Uterus (tissue), 4 donors: ENCODE results near the gene FAM114A2. TPM values are rescaled to one million over a fixed set of nuclear protein-coding genes. Genes with fewer than 3 reads are reported as not detected.

Source experiments
- DNase-seq, 2 donors: peaks; one replicate each; pipeline ENCODE4 v3.0.0-alpha.2; 2019 to 2020
- H3K27ac ChIP-seq, 2 donors: fragments of 200-600 bp; sonication (generic); 1 replicate in 1 of 2; 2 replicates in 1 of 2; pipeline ENCODE4 v1.5.1; 2016 to 2018
- H3K27me3 ChIP-seq, 2 donors: fragments of 200-600 bp; sonication (generic); one replicate each; pipeline ENCODE4 v1.5.1; 2018 to 2019; ENCODE audit warnings: control low read depth in 1 of 2
- H3K36me3 ChIP-seq, 2 donors: fragments of 200-600 bp; sonication (generic); one replicate each; pipeline ENCODE4 v1.5.1; 2019; ENCODE audit warnings: control low read depth in 1 of 2
- H3K4me1 ChIP-seq, 2 donors: fragments of 200-600 bp; sonication (generic); one replicate each; pipeline ENCODE4 v1.5.1; 2018 to 2019; ENCODE audit warnings: control low read depth in 1 of 2
- H3K4me3 ChIP-seq, 2 donors: fragments of 200-600 bp; sonication (generic); 1 replicate in 1 of 2; 2 replicates in 1 of 2; pipeline ENCODE4 v1.5.1; 2018 to 2019; ENCODE audit warnings: mild to moderate bottlenecking in 1 of 2
- H3K9me3 ChIP-seq, 2 donors: fragments of 200-600 bp; sonication (generic); one replicate each; pipeline ENCODE4 v1.5.1; 2019; ENCODE audit warnings: control low read depth in 1 of 2
- CTCF ChIP-seq, 4 experiments: fragments of 200-600 bp in 2 of 4; fragments of 450-650 bp in 2 of 4; sonication (generic) in 2 of 4; IDR thresholded peaks; one replicate each; pipeline ENCODE4 v1.5.1; 2016 to 2019; ENCODE audit warnings: antibody characterized with exemption in 4 of 4, mild to moderate bottlenecking in 2 of 4, moderate library complexity in 1 of 4
- POLR2A ChIP-seq, 2 donors: fragments of 450-650 bp; IDR thresholded peaks; one replicate each; pipeline ENCODE4 v1.6.1; 2016; ENCODE audit warnings: antibody characterized with exemption in 2 of 2, mild to moderate bottlenecking in 1 of 2, moderate library complexity in 1 of 2
- intact Hi-C: fragments of 100-400 bp; cut with DNase I; formaldehyde crosslinking; loops from one replicate; pipeline ENCODE4 v1.15.1; 2023; ENCODE audit warnings: low total_unique reads
- total RNA-seq, 4 donors: library from RNA; depleted of rRNA in 3 of 4; stranded (reverse); fragments of >200 nt in 3 of 4; gene quantifications; one replicate each; pipeline versions ENCODE4 v1.1.0 to v1.2.4, GENCODE V29; 2014 to 2023
- donor health status: DM: yes; HTN: yes; CAD: no.

FAM114A2 gene
- 10 to 100 TPM; 26.9 to 71.3 (median 43.9) TPM for total RNA-seq

GRCh38 chr5:154038707-154039457 is at the start of gene FAM114A2, which contains the start of gene MFAP3:
Gene FAM114A2 (minus strand): TSS chr5:154038910. CDS start chr5:154034953, 3,957 bp downstream.
Gene MFAP3 (plus strand): TSS chr5:154038967. CDS start chr5:154049723, 10,756 bp downstream.
- peak within 1 kb of the TSS; percentile 69 to 91 for H3K4me3 ChIP-seq
- no peaks in the 10 kb centered on the region for H3K36me3 ChIP-seq
- no peak for TF ChIP-seq CTCF (IDR thresholded peaks at IDR 0.05)
- TF ChIP-seq POLR2A (IDR thresholded peaks at IDR 0.05), result peak; percentile 77 to 78
- intact Hi-C loops, result no loop called here
- H3K4me1 ChIP-seq, result peaks cover 0 to 9% of the 10 kb centered on the region in 2 donors
- peak; percentile 81 to 82 for DNase-seq
- H3K27ac ChIP-seq, result peak within 1 kb of the TSS; percentile 80 to 83
- H3K27me3 ChIP-seq, result no peaks in the 10 kb centered on the region
- no peaks in the 10 kb centered on the region for H3K9me3 ChIP-seq

- no peaks in the 10 kb centered on the region for H3K27me3 ChIP-seq
- no peak for TF ChIP-seq CTCF (IDR thresholded peaks at IDR 0.05)
- no peak for TF ChIP-seq POLR2A (IDR thresholded peaks at IDR 0.05)
- DNase-seq, result no peak
- intact Hi-C loops, result no loop called here
- H3K27ac ChIP-seq, result no peak overlapping the region
- no peaks in the 10 kb centered on the region for H3K9me3 ChIP-seq
- no peak overlapping the region for H3K4me3 ChIP-seq
- H3K4me1 ChIP-seq, result no peaks in the 10 kb centered on the region
- no peaks in the 10 kb centered on the region for H3K36me3 ChIP-seq
These were observed 48.5 kb upstream of the FAM114A2 start for GRCh38 chr5:154087260-154087659.

GRCh38 chr5:154086641-154087040 is 47.9 kb upstream of the FAM114A2 start:
- Histone ChIP-seq H3K36me3 (no peaks in the 10 kb centered on the region), H3K4me1 (no peaks in the 10 kb centered on the region), H3K27ac (no peak overlapping the region), H3K27me3 (no peaks in the 10 kb centered on the region), H3K9me3 (no peaks in the 10 kb centered on the region), H3K4me3 (no peak overlapping the region)
- intact Hi-C loops, result no loop called here
- no peak for TF ChIP-seq POLR2A (IDR thresholded peaks at IDR 0.05)
- TF ChIP-seq CTCF (IDR thresholded peaks at IDR 0.05), result no peak
- peak in 1 of 2 donors; percentile 18 for DNase-seq

- no peak for DNase-seq
- H3K27me3 ChIP-seq, result no peaks in the 10 kb centered on the region
- no peaks in the 10 kb centered on the region for H3K36me3 ChIP-seq
- intact Hi-C loops, result no loop called here
- no peak overlapping the region for H3K4me3 ChIP-seq
- TF ChIP-seq POLR2A (IDR thresholded peaks at IDR 0.05) (no peak), CTCF (IDR thresholded peaks at IDR 0.05) (no peak)
- H3K27ac ChIP-seq, result no peak overlapping the region
- no peaks in the 10 kb centered on the region for H3K9me3 ChIP-seq
- no peaks in the 10 kb centered on the region for H3K4me1 ChIP-seq
These were observed 47.4 kb upstream of the FAM114A2 start for GRCh38 chr5:154086146-154086545.

GRCh38 chr5:154084062-154084639 is 45.4 kb upstream of the FAM114A2 start:
- H3K27me3 ChIP-seq, result no peaks in the 10 kb centered on the region
- H3K4me1 ChIP-seq, result no peaks in the 10 kb centered on the region
- no peak overlapping the region for H3K4me3 ChIP-seq
- H3K36me3 ChIP-seq, result no peaks in the 10 kb centered on the region
- no peaks in the 10 kb centered on the region for H3K9me3 ChIP-seq
- DNase-seq, result no peak
- intact Hi-C loops, result no loop called here
- H3K27ac ChIP-seq, result no peak overlapping the region
- TF ChIP-seq CTCF (IDR thresholded peaks at IDR 0.05) (no peak), POLR2A (IDR thresholded peaks at IDR 0.05) (no peak)
